ENCODE measurements around the gene ENG.

Gene ENG

DNA sequence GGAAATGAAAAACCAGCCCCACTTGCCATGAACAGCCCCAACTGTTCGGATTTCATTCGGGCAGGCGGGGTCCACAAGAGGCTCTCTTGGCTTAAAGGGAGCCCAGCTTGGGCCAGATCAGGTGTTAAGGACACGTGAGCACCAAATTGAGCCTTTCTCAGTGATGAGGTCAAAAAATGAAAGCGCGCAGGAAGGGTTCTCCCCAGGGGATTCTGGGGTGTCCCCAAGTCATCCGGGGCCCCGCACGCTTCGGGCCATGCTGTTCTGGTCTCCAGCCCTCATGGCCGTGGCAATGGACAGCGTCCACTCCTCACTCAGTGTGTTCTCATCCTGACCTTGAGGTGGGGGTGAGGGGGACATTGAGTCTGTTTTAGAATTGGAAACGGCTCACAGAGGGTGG lies 12.1 kb upstream of the ENG start:
- no peak overlapping the region for H2AFZ ChIP-seq (ENCODE audit: low read depth, low read length, severe bottlenecking)
- no peak overlapping the region for H3K27ac ChIP-seq (ENCODE audit: low read depth, low read length)
- no peak overlapping the region for H3K4me3 ChIP-seq (ENCODE audit: insufficient read depth, low read length, poor library complexity, severe bottlenecking)
- no peak overlapping the region for H3K9ac ChIP-seq (ENCODE audit: low read length)
- H3K79me2 ChIP-seq (ENCODE audit: insufficient read depth, low read length): no peaks in the 10 kb centered on the region
- TF ChIP-seq EZH2phosphoT487 (conservative IDR thresholded peaks at IDR 0.05; ENCODE audit: low read length): no peak
- TF ChIP-seq, protein P1, sequence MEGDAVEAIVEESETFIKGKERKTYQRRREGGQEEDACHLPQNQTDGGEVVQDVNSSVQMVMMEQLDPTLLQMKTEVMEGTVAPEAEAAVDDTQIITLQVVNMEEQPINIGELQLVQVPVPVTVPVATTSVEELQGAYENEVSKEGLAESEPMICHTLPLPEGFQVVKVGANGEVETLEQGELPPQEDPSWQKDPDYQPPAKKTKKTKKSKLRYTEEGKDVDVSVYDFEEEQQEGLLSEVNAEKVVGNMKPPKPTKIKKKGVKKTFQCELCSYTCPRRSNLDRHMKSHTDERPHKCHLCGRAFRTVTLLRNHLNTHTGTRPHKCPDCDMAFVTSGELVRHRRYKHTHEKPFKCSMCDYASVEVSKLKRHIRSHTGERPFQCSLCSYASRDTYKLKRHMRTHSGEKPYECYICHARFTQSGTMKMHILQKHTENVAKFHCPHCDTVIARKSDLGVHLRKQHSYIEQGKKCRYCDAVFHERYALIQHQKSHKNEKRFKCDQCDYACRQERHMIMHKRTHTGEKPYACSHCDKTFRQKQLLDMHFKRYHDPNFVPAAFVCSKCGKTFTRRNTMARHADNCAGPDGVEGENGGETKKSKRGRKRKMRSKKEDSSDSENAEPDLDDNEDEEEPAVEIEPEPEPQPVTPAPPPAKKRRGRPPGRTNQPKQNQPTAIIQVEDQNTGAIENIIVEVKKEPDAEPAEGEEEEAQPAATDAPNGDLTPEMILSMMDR (IDR thresholded peaks at IDR 0.05; ENCODE audit: insufficient read depth, low read length, poor library complexity, severe bottlenecking): no peak
- H4K20me1 ChIP-seq (ENCODE audit: low read depth, low read length): no peaks in the 10 kb centered on the region
- H3K4me2 ChIP-seq (ENCODE audit: low read depth, low read length, poor library complexity, severe bottlenecking): no peak overlapping the region
- no peaks in the 10 kb centered on the region for H3F3A ChIP-seq (ENCODE audit: insufficient read depth)
- H3K27me3 ChIP-seq (ENCODE audit: low read length): no peaks in the 10 kb centered on the region
- no peaks in the 10 kb centered on the region for H3K9me3 ChIP-seq (ENCODE audit: insufficient read depth, low read length)
- no peaks in the 10 kb centered on the region for H3K9me2 ChIP-seq (replicated peaks; ENCODE audit: insufficient read depth, low read length)
- no peaks in the 10 kb centered on the region for H3K36me3 ChIP-seq (ENCODE audit: low read length)

DNA sequence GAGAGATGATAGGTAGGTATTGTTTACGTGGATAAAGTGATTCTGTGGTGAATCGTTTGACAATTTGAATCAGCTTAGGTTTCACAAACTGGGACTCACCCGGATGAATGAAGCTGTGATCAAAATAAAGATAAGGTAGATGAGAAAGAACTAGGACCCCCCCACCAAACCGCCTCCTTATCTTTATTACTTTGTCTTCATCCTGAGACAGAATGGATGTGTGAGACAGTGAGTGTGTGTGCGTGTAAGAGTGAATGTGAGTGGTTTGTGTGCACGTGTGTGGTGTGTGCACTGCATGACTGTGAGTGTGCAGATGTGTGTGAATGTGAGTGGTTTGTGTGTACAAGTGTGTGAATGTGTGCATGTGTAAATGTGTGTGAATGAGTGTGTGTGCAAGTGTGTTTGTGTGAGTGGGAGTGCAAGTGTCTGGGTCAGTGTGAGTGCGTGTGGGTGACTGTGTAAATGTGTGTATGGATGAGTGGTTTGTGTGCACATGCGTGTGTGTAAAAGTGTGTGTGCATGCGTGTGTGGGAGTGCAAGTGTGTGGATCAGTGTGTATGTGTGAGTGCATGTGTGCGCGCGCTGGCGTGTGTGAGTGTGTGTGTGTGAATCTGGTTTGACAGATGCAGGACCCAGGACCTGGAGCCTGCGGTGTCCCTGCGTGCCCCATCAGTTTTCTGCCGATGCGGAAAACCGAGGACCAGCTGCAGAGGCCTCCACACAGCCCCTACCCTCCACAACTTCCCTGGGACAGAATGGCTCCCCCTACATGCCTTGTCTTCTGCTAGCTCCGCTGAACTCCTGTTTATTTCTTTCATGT lies 11.4 kb upstream of the ENG start:
- Histone ChIP-seq H2AFZ (ENCODE audit: low read depth, low read length, severe bottlenecking) (no peak overlapping the region), H4K20me1 (ENCODE audit: low read depth, low read length) (no peaks in the 10 kb centered on the region), H3K36me3 (ENCODE audit: low read length) (no peaks in the 10 kb centered on the region), H3K27ac (ENCODE audit: low read depth, low read length) (no peak overlapping the region), H3K4me2 (ENCODE audit: low read depth, low read length, poor library complexity, severe bottlenecking) (no peak overlapping the region), H3K9ac (ENCODE audit: low read length) (no peak overlapping the region), H3K9me3 (ENCODE audit: insufficient read depth, low read length) (no peaks in the 10 kb centered on the region), H3K9me2 (replicated peaks; ENCODE audit: insufficient read depth, low read length) (no peaks in the 10 kb centered on the region), H3K4me3 (ENCODE audit: insufficient read depth, low read length, poor library complexity, severe bottlenecking) (no peak overlapping the region), H3F3A (ENCODE audit: insufficient read depth) (no peaks in the 10 kb centered on the region), H3K79me2 (ENCODE audit: insufficient read depth, low read length) (no peaks in the 10 kb centered on the region), H3K27me3 (ENCODE audit: low read length) (no peaks in the 10 kb centered on the region)
- no peak for TF ChIP-seq EZH2phosphoT487 (conservative IDR thresholded peaks at IDR 0.05; ENCODE audit: low read length)
- TF ChIP-seq, protein P1 (IDR thresholded peaks at IDR 0.05; ENCODE audit: insufficient read depth, low read length, poor library complexity, severe bottlenecking): no peak

DNA sequence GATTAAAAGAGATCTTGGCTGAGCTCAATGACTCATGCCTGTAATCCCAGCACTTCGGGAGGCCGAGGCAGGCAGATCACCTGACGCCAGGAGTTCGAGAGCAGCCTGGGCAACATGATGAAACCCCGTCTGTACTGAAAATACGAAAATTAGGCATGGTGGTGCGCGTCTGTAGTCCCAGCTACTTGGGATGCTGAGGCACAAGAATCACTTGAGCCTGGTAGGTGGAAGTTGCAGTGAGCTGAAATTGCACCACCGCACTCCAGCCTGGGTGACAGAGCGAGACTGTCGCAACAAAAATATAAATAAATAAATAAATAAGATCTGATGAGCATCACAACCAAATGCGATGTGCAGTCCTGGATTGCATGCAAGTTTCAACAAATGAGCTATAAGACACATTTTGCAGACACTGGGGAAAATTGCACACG lies 8.7 kb upstream of the ENG start:
- H3K27ac ChIP-seq (ENCODE audit: low read depth, low read length): no peak overlapping the region

More for the DNA sequence above, 8.7 kb upstream of the ENG start:
- Histone ChIP-seq H3K79me2 (ENCODE audit: insufficient read depth, low read length) (no peaks in the 10 kb centered on the region), H2AFZ (ENCODE audit: low read depth, low read length, severe bottlenecking) (no peak overlapping the region), H3K36me3 (ENCODE audit: low read length) (no peaks in the 10 kb centered on the region), H3K4me3 (ENCODE audit: insufficient read depth, low read length, poor library complexity, severe bottlenecking) (no peak overlapping the region), H3K4me2 (ENCODE audit: low read depth, low read length, poor library complexity, severe bottlenecking) (no peak overlapping the region), H3F3A (ENCODE audit: insufficient read depth) (no peaks in the 10 kb centered on the region), H4K20me1 (ENCODE audit: low read depth, low read length) (no peaks in the 10 kb centered on the region), H3K9me2 (replicated peaks; ENCODE audit: insufficient read depth, low read length) (no peaks in the 10 kb centered on the region), H3K9ac (ENCODE audit: low read length) (no peak overlapping the region), H3K27me3 (ENCODE audit: low read length) (no peaks in the 10 kb centered on the region), H3K9me3 (ENCODE audit: insufficient read depth, low read length) (no peaks in the 10 kb centered on the region)
- no peak for TF ChIP-seq EZH2phosphoT487 (conservative IDR thresholded peaks at IDR 0.05; ENCODE audit: low read length)
- TF ChIP-seq, protein P1 (IDR thresholded peaks at IDR 0.05; ENCODE audit: insufficient read depth, low read length, poor library complexity, severe bottlenecking): no peak

All from SU-DHL-6 (cell line).